ENCODE results near the gene MYLK3. TPM values are rescaled to one million over a fixed set of nuclear protein-coding genes. Genes with fewer than 3 reads are reported as not detected.
A peak's percentile ranks its signal among the peaks of the same experiment; 100 is the strongest.

The MYLK3 gene
- total RNA-seq (2021; fragmentation: NEBNext Ultra II Directional; extraction: Animal tissue kit (Norgen Biotek cat#: 25700)): under 1 TPM in 5 of 6 experiments, not detected in 1; 0.02 to 0.35 (median 0.19) TPM
- long read RNA-seq: 0 reads

- Mint-ChIP-seq H3K9me3 (no peaks in the 10 kb centered on the region), H3K4me3 (no peak within 1 kb of the TSS), H3K36me3 (ENCODE audit: low read depth) (no peaks in the 10 kb centered on the region), H3K27ac (no peak within 1 kb of the TSS), H3K27me3 (ENCODE audit: insufficient read depth) (peaks cover 5% of the 10 kb centered on the region; the same call in 1 of the 2 replicates), H3K4me1 (ENCODE audit: low read depth) (peaks cover 28% of the 10 kb centered on the region)
- TF ChIP-seq CTCF (IDR thresholded peaks at IDR 0.05): no peak
- DNase-seq: no peak
Measured at GRCh38 chr16:46747777-46748651, at the start of gene MYLK3. Gene MYLK3, minus strand, starts transcription at chr16:46748344. Its CDS starts 151 bp downstream, at chr16:46748193.

- peaks cover 6% of the 10 kb centered on the region for H3K4me1 Mint-ChIP-seq (ENCODE audit: low read depth)
- DNase-seq: no peak
- H3K9me3 Mint-ChIP-seq: peaks cover 22% of the 10 kb centered on the region
Measured at GRCh38 chr16:46797501-46797900, 49.4 kb upstream of the MYLK3 start.

GRCh38 chr16:46796764-46797269 lies 48.7 kb upstream of the MYLK3 start:
- 0 out of 2 replicates have a peak, but pooled peaks cover 2% of the 10 kb centered on the region for H3K27me3 Mint-ChIP-seq (ENCODE audit: insufficient read depth)
- H3K36me3 Mint-ChIP-seq (ENCODE audit: low read depth): peaks cover 51% of the 10 kb centered on the region
- peaks cover 22% of the 10 kb centered on the region for H3K9me3 Mint-ChIP-seq
- H3K27ac Mint-ChIP-seq: no peak overlapping the region
- TF ChIP-seq CTCF (IDR thresholded peaks at IDR 0.05): no peak
- H3K4me3 Mint-ChIP-seq: no peak overlapping the region
- peaks cover 6% of the 10 kb centered on the region for H3K4me1 Mint-ChIP-seq (ENCODE audit: low read depth)
- no peak for DNase-seq

More at GRCh38 chr16:46797501-46797900, 49.4 kb upstream of the MYLK3 start:
- TF ChIP-seq CTCF (IDR thresholded peaks at IDR 0.05): no peak
- Mint-ChIP-seq H3K27me3 (ENCODE audit: insufficient read depth) (0 out of 2 replicates have a peak, but pooled peaks cover 2% of the 10 kb centered on the region), H3K4me3 (no peak overlapping the region), H3K36me3 (ENCODE audit: low read depth) (peaks cover 46% of the 10 kb centered on the region), H3K27ac (no peak overlapping the region)

GRCh38 chr16:46793841-46794240 lies 45.7 kb upstream of the MYLK3 start:
- H3K27ac Mint-ChIP-seq: no peak overlapping the region
- TF ChIP-seq CTCF (IDR thresholded peaks at IDR 0.05): no peak
- peaks cover 11% of the 10 kb centered on the region for H3K4me1 Mint-ChIP-seq (ENCODE audit: low read depth)
- peaks cover 4% of the 10 kb centered on the region; the same call in 1 of the 2 replicates for H3K27me3 Mint-ChIP-seq (ENCODE audit: insufficient read depth)
- peaks cover 22% of the 10 kb centered on the region for H3K9me3 Mint-ChIP-seq
- no peak for DNase-seq
- no peak overlapping the region for H3K4me3 Mint-ChIP-seq
- H3K36me3 Mint-ChIP-seq (ENCODE audit: low read depth): peaks cover 54% of the 10 kb centered on the region

GRCh38 chr16:46790599-46791270 lies 42.6 kb upstream of the MYLK3 start:
- DNase-seq: no peak
- Mint-ChIP-seq H3K4me1 (ENCODE audit: low read depth) (peaks cover 17% of the 10 kb centered on the region), H3K27me3 (ENCODE audit: insufficient read depth) (peaks cover 6% of the 10 kb centered on the region), H3K9me3 (peaks cover 17% of the 10 kb centered on the region), H3K36me3 (ENCODE audit: low read depth) (peaks cover 45% of the 10 kb centered on the region), H3K4me3 (peak overlapping the region; percentile 88), H3K27ac (peak overlapping the region; percentile 93)
- TF ChIP-seq CTCF (IDR thresholded peaks at IDR 0.05): no peak
